SK-N-SH treated with all-trans-retinoic acid at 6 μM for 48 hours (cell line): ENCODE measurements around the gene CA11.
"Not testable (repeated sequence)": the region's sequence is repeated elsewhere in the genome, so short reads cannot be mapped to it uniquely, and the experiment has no call there.

Experiments
- ATAC-seq: fragments of 200-7000 bp; cut with Tn5 transposase; 3 replicates; pipeline ENCODE4 v1.9.1; 2020; ENCODE audit warnings: mild to moderate bottlenecking, moderate library complexity
- ARNTL ChIP-seq: fragments of 450-650 bp; formaldehyde crosslinking; IDR thresholded peaks from 2 replicates; pipeline ENCODE4 v1.5.0; 2020; ENCODE audit warnings: low read depth, mild to moderate bottlenecking, moderate library complexity, borderline replicate concordance
- BACH2 ChIP-seq: fragments of 250-450 bp; sonication (Bioruptor Pico); IDR thresholded peaks from 2 replicates; pipeline ENCODE4 v1.9.0; 2021; ENCODE audit warnings: mild to moderate bottlenecking, borderline replicate concordance
- CSDC2 ChIP-seq: fragments of 250-450 bp; sonication (Bioruptor Pico); IDR thresholded peaks from 2 replicates; pipeline ENCODE4 v1.5.0; 2020; ENCODE audit warnings: mild to moderate bottlenecking, moderate library complexity
- ESRRG ChIP-seq: fragments of 250-450 bp; sonication (Bioruptor Pico); IDR thresholded peaks from 2 replicates; pipeline ENCODE4 v1.6.1; 2021; ENCODE audit warnings: mild to moderate bottlenecking
- GLIS3 ChIP-seq: fragments of 250-450 bp; sonication (Bioruptor Pico); IDR thresholded peaks from 2 replicates; pipeline ENCODE4 v1.5.0; 2020; ENCODE audit warnings: mild to moderate bottlenecking, moderate library complexity
- ISL1 ChIP-seq: fragments of 250-450 bp; sonication (Bioruptor Pico); IDR thresholded peaks from 2 replicates; pipeline ENCODE4 v2.1.2; 2022; ENCODE audit warnings: mild to moderate bottlenecking, moderate library complexity
- OSR1 ChIP-seq: fragments of 250-450 bp; sonication (Bioruptor Pico); IDR thresholded peaks from 2 replicates; pipeline ENCODE4 v1.8.0; 2022; ENCODE audit warnings: moderate library complexity, mild to moderate bottlenecking, inconsistent platforms
- PPARA ChIP-seq: fragments of 250-450 bp; sonication (Bioruptor Pico); IDR thresholded peaks from 2 replicates; pipeline ENCODE4 v1.5.0; 2020; ENCODE audit warnings: mild to moderate bottlenecking, borderline replicate concordance
- RARB ChIP-seq: fragments of 250-450 bp; sonication (Bioruptor Pico); IDR thresholded peaks from 2 replicates; pipeline ENCODE4 v1.8.0; 2021; ENCODE audit warnings: mild to moderate bottlenecking, moderate library complexity
- SNAI2 ChIP-seq: fragments of 250-450 bp; sonication (Bioruptor Pico); IDR thresholded peaks from 2 replicates; pipeline ENCODE4 v1.5.0; 2020; ENCODE audit warnings: mild to moderate bottlenecking, moderate library complexity
- TCF4 ChIP-seq: fragments of 250-450 bp; sonication (Bioruptor Pico); IDR thresholded peaks from 2 replicates; pipeline ENCODE4 v1.8.0; 2021; ENCODE audit warnings: mild to moderate bottlenecking, moderate library complexity, borderline replicate concordance
- TOX ChIP-seq: fragments of 250-450 bp; sonication (Bioruptor Pico); IDR thresholded peaks from 2 replicates; pipeline ENCODE4 v1.8.0; 2021; ENCODE audit warnings: mild to moderate bottlenecking, moderate library complexity, borderline replicate concordance
- ZFP3 ChIP-seq: fragments of 250-450 bp; sonication (Bioruptor Pico); IDR thresholded peaks from 2 replicates; pipeline ENCODE4 v1.5.0; 2020; ENCODE audit warnings: mild to moderate bottlenecking, moderate library complexity
- ZNF565 ChIP-seq: fragments of 450-650 bp; formaldehyde crosslinking; conservative IDR thresholded peaks from 2 replicates; pipeline ENCODE4 v1.5.0; 2020; ENCODE audit warnings: low read depth, mild to moderate bottlenecking, moderate library complexity
- ZNF70 ChIP-seq: fragments of 450-650 bp; formaldehyde crosslinking; IDR thresholded peaks from 2 replicates; pipeline ENCODE4 v1.5.0; 2020; ENCODE audit warnings: mild to moderate bottlenecking, moderate library complexity
- ZNF8 ChIP-seq: fragments of 450-650 bp; formaldehyde crosslinking; IDR thresholded peaks from 2 replicates; pipeline ENCODE4 v1.5.0; 2020; ENCODE audit warnings: mild to moderate bottlenecking, moderate library complexity
- TF ChIP-seq, protein P1 (sequence below): fragments of 250-450 bp; sonication (Bioruptor Pico); IDR thresholded peaks from 2 replicates; pipeline ENCODE4 v1.5.1; 2020; ENCODE audit warnings: low read depth, mild to moderate bottlenecking, moderate library complexity
- TF ChIP-seq, protein P2 (sequence below): fragments of 250-450 bp; sonication (Bioruptor Pico); IDR thresholded peaks from 2 replicates; pipeline ENCODE4 v1.5.1; 2021; ENCODE audit warnings: mild to moderate bottlenecking, moderate library complexity
- TF ChIP-seq, protein P3 (sequence below): fragments of 250-450 bp; sonication (Bioruptor Pico); IDR thresholded peaks from 2 replicates; pipeline ENCODE4 v1.5.0; 2020; ENCODE audit warnings: mild to moderate bottlenecking, moderate library complexity
- TF ChIP-seq, protein P4 (sequence below): fragments of 250-450 bp; sonication (Bioruptor Pico); IDR thresholded peaks from 2 replicates; pipeline ENCODE4 v1.8.0; 2021; ENCODE audit warnings: low read depth, mild to moderate bottlenecking, moderate library complexity, borderline replicate concordance
- TF ChIP-seq, protein P5 (sequence below): fragments of 250-450 bp; sonication (Bioruptor Pico); IDR thresholded peaks from 2 replicates; pipeline ENCODE4 v1.8.0; 2020; ENCODE audit warnings: mild to moderate bottlenecking, moderate library complexity, borderline replicate concordance

Gene CA11

DNA sequence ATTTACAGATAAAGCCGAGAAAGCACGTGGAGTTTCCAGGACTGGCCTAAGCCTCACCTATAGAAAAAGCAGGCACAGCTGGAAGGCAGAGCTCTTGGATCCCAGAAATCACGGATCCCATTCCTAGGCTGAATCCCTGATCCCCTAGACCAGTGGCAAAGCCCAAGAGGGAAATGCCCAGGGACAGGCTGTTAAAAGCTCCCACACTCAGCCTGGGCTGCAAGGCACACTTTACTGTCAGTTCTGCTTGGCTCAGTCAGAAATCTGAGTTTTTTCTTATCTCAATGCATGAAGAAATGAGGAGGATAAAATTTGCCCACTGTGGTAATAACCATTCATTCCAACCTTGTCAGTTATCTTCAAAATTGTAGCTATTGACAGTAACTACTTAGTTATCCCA is 41.8 kb upstream of the CA11 start (continued):
- TF ChIP-seq ARNTL (CRISPR knock-in tag), result no peak
- TF ChIP-seq GLIS3 (CRISPR knock-in tag), result no peak
- no peak for TF ChIP-seq TCF4 (CRISPR knock-in tag)
- TF ChIP-seq SNAI2, result no peak

DNA sequence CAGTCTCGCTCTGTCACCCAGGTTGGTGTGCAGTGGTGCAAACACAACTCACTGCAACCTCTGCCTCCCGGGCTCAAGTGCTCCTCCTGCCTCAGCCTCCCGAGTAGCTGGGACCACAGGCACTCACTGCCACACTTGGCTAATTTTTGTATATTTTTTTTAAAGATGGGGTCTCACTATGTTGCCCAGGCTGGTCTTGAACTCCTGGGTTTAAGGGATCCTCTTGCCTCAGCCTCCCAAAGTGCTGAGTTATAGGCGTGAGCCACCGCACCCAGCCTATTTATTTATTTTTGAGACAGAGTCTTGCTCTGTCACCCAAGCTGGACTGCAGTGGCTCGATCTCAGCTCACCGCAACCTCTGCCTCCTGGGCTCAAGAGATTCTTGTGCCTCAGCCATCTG is 40.6 kb upstream of the CA11 start:
- not testable (repeated sequence) for ATAC-seq

DNA sequence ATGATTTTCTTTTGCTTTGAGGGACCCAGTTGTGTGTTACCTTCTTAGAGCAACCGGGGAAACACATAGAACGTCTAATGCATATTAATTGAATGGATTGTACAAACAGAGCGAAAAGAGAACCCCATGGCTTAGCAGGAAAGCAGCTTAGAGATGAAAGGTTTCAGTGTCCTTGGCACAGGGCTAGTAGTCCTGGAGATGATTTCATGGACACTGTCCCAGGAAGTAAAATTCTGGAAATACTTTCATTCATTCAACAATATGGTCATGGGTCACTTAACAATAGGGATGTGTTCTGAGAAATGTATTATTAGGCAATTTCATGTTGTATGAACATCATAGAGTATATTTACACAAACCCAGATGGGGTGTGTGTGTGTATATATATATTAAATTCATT is 40.1 kb upstream of the CA11 start:
- TF ChIP-seq TCF4 (CRISPR knock-in tag), result no peak
- TF ChIP-seq ZNF565 (CRISPR knock-in tag), result no peak
- TF ChIP-seq RARB, result no peak
- no peak for TF ChIP-seq ZNF8 (CRISPR knock-in tag)
- TF ChIP-seq, protein P1, sequence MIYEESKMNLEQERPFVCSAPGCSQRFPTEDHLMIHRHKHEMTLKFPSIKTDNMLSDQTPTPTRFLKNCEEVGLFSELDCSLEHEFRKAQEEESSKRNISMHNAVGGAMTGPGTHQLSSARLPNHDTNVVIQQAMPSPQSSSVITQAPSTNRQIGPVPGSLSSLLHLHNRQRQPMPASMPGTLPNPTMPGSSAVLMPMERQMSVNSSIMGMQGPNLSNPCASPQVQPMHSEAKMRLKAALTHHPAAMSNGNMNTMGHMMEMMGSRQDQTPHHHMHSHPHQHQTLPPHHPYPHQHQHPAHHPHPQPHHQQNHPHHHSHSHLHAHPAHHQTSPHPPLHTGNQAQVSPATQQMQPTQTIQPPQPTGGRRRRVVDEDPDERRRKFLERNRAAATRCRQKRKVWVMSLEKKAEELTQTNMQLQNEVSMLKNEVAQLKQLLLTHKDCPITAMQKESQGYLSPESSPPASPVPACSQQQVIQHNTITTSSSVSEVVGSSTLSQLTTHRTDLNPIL, result no peak
- TF ChIP-seq BACH2, result no peak
- TF ChIP-seq, protein P2, sequence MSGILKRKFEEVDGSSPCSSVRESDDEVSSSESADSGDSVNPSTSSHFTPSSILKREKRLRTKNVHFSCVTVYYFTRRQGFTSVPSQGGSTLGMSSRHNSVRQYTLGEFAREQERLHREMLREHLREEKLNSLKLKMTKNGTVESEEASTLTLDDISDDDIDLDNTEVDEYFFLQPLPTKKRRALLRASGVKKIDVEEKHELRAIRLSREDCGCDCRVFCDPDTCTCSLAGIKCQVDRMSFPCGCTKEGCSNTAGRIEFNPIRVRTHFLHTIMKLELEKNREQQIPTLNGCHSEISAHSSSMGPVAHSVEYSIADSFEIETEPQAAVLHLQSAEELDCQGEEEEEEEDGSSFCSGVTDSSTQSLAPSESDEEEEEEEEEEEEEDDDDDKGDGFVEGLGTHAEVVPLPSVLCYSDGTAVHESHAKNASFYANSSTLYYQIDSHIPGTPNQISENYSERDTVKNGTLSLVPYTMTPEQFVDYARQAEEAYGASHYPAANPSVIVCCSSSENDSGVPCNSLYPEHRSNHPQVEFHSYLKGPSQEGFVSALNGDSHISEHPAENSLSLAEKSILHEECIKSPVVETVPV (CRISPR knock-in tag), result no peak
- TF ChIP-seq ZFP3 (CRISPR knock-in tag), result no peak
- no peak for TF ChIP-seq ESRRG (CRISPR knock-in tag)
- TF ChIP-seq ZNF70 (CRISPR knock-in tag), result no peak
- no peak for TF ChIP-seq PPARA (CRISPR knock-in tag)
- TF ChIP-seq OSR1 (CRISPR knock-in tag), result no peak
- TF ChIP-seq ISL1 (CRISPR knock-in tag), result no peak
- TF ChIP-seq, protein P3, sequence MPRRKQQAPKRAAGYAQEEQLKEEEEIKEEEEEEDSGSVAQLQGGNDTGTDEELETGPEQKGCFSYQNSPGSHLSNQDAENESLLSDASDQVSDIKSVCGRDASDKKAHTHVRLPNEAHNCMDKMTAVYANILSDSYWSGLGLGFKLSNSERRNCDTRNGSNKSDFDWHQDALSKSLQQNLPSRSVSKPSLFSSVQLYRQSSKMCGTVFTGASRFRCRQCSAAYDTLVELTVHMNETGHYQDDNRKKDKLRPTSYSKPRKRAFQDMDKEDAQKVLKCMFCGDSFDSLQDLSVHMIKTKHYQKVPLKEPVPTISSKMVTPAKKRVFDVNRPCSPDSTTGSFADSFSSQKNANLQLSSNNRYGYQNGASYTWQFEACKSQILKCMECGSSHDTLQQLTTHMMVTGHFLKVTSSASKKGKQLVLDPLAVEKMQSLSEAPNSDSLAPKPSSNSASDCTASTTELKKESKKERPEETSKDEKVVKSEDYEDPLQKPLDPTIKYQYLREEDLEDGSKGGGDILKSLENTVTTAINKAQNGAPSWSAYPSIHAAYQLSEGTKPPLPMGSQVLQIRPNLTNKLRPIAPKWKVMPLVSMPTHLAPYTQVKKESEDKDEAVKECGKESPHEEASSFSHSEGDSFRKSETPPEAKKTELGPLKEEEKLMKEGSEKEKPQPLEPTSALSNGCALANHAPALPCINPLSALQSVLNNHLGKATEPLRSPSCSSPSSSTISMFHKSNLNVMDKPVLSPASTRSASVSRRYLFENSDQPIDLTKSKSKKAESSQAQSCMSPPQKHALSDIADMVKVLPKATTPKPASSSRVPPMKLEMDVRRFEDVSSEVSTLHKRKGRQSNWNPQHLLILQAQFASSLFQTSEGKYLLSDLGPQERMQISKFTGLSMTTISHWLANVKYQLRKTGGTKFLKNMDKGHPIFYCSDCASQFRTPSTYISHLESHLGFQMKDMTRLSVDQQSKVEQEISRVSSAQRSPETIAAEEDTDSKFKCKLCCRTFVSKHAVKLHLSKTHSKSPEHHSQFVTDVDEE (CRISPR knock-in tag), result no peak
- no peak for TF ChIP-seq TOX (CRISPR knock-in tag)
- no peak for TF ChIP-seq GLIS3 (CRISPR knock-in tag)
- TF ChIP-seq, protein P4, sequence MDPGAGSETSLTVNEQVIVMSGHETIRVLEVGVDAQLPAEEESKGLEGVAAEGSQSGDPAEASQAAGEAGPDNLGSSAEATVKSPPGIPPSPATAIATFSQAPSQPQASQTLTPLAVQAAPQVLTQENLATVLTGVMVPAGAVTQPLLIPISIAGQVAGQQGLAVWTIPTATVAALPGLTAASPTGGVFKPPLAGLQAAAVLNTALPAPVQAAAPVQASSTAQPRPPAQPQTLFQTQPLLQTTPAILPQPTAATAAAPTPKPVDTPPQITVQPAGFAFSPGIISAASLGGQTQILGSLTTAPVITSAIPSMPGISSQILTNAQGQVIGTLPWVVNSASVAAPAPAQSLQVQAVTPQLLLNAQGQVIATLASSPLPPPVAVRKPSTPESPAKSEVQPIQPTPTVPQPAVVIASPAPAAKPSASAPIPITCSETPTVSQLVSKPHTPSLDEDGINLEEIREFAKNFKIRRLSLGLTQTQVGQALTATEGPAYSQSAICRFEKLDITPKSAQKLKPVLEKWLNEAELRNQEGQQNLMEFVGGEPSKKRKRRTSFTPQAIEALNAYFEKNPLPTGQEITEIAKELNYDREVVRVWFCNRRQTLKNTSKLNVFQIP (CRISPR knock-in tag), result no peak
- TF ChIP-seq, protein P5, sequence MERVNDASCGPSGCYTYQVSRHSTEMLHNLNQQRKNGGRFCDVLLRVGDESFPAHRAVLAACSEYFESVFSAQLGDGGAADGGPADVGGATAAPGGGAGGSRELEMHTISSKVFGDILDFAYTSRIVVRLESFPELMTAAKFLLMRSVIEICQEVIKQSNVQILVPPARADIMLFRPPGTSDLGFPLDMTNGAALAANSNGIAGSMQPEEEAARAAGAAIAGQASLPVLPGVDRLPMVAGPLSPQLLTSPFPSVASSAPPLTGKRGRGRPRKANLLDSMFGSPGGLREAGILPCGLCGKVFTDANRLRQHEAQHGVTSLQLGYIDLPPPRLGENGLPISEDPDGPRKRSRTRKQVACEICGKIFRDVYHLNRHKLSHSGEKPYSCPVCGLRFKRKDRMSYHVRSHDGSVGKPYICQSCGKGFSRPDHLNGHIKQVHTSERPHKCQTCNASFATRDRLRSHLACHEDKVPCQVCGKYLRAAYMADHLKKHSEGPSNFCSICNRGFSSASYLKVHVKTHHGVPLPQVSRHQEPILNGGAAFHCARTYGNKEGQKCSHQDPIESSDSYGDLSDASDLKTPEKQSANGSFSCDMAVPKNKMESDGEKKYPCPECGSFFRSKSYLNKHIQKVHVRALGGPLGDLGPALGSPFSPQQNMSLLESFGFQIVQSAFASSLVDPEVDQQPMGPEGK (CRISPR knock-in tag), result no peak
- ATAC-seq, result no peak

DNA sequence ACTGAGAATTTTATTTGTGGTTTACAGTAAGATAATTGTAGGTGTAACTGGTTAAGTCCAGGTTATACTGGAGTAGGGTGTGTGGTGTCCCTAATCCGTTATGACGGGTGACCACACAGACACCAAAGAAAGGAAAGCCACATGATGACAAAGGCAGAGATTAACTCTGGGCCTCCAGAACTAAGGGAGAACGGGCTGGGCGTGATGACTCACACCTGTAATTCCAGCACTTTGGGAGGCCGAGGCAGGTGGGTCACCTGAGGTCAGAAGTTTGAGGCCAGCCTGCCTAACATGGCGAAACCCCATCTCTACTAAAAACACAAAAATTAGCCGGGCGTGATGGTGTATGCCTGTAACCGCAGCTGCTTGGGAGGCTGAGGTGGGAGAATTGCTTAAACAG is 39.6 kb upstream of the CA11 start:
- TF ChIP-seq CSDC2 (CRISPR knock-in tag), result no peak
- TF ChIP-seq PPARA (CRISPR knock-in tag), result no peak
- no peak for TF ChIP-seq BACH2
- no peak for TF ChIP-seq TCF4 (CRISPR knock-in tag)
- TF ChIP-seq ZNF70 (CRISPR knock-in tag), result no peak
- TF ChIP-seq ZNF565 (CRISPR knock-in tag), result no peak
- TF ChIP-seq, protein P5 (CRISPR knock-in tag), result no peak
- TF ChIP-seq RARB, result no peak
- TF ChIP-seq, protein P1, result no peak
- ATAC-seq, result no peak
